K562 (cell line): ENCODE measurements around the gene USP28. TPM values are rescaled to one million over a fixed set of nuclear protein-coding genes. Genes with fewer than 3 reads are reported as not detected.

ENCODE experiments used
- ATAC-seq: fragments of 200-7000 bp; cut with Tn5 transposase; 3 replicates; pipeline ENCODE4 v1.9.1; 2020; ENCODE audit warnings: moderate library complexity
- BruUV-seq: library from RNA; stranded (reverse); fragments of 400-500 nt; replicated peaks from 2 replicates; lab custom pipeline; 2021; lab: Mats Ljungman, UMichigan
- CTCF ChIA-PET: fragments of 300-600 bp; formaldehyde crosslinking; extraction: SDS; loops from one replicate; lab custom pipeline; 2021; ENCODE audit warnings: low intra/inter-chr PET ratio; lab: Yijun Ruan, JAX
- POLR2A ChIA-PET: fragments of 300-600, 350-650 bp; sonication (Branson Sonifier 250); formaldehyde crosslinking; extraction: SDS; loops from one replicate; lab custom pipeline; 2021; ENCODE audit warnings: antibody characterized with exemption, inconsistent platforms; lab: Yijun Ruan, JAX
- DNase-seq, 4 experiments: peaks; one replicate each; pipeline versions ENCODE4 v3.0.0 to v3.0.0-alpha.2; 2011 to 2018; ENCODE audit warnings: low spot score in 3 of 4, mixed read lengths in 3 of 4; ENCODE audit errors: extremely low read depth in 1 of 4
- FAIRE-seq: peaks from 2 replicates; lab custom pipeline; 2011; peaks lifted over from hg19 to GRCh38; lab: Jason Lieb, UNC
- H2AFZ ChIP-seq: 2 replicates; pipeline ENCODE4 v1.6.0; 2011; ENCODE audit warnings: low read depth, low read length, control low read depth, inconsistent platforms
- H3K27ac ChIP-seq: fragments of 200-600 bp; 3 replicates; pipeline ENCODE4 v1.8.0; 2011; ENCODE audit warnings: low read depth, mild to moderate bottlenecking, control low read depth, inconsistent platforms, low read length, moderate library complexity, mixed read lengths; ENCODE audit errors: extremely low read depth
- H3K27me3 ChIP-seq, 2 experiments: fragments of 300-600 bp in 1 of 2; 2 replicates in 1 of 2; 3 replicates in 1 of 2; pipeline versions ENCODE4 v1.6.0 to v1.8.0; 2011; ENCODE audit warnings: inconsistent platforms in 2 of 2, low read length in 2 of 2, mild to moderate bottlenecking in 1 of 2, mixed read lengths in 1 of 2, moderate library complexity in 1 of 2; ENCODE audit not compliant: control insufficient read depth in 2 of 2, insufficient read depth in 2 of 2
- H3K36me3 ChIP-seq: fragments of 300-600 bp; 3 replicates; pipeline ENCODE4 v1.8.0; 2011; ENCODE audit warnings: mild to moderate bottlenecking, low read length, inconsistent platforms; ENCODE audit not compliant: control insufficient read depth, insufficient read depth
- H3K4me1 ChIP-seq, 2 experiments: fragments of 200-600 bp in 1 of 2; replicated peaks in 1 of 2; 2 replicates in 1 of 2; 3 replicates in 1 of 2; pipeline versions ENCODE4 v1.5.1 to v1.8.0; 2011; ENCODE audit warnings: inconsistent platforms in 2 of 2, low read length in 2 of 2, mild to moderate bottlenecking in 1 of 2, mixed read lengths in 1 of 2, moderate library complexity in 1 of 2; ENCODE audit not compliant: control insufficient read depth in 2 of 2, insufficient read depth in 2 of 2
- H3K4me2 ChIP-seq: 2 replicates; pipeline ENCODE4 v1.6.1; 2011; ENCODE audit warnings: low read length, control low read depth, inconsistent platforms, mixed read lengths; ENCODE audit not compliant: insufficient read depth
- H3K4me3 ChIP-seq: fragments of 200-600 bp; sonication (generic), shearing (Covaris generic); 2 replicates; pipeline ENCODE4 v1.5.1; 2016; ENCODE audit warnings: control low read depth, inconsistent platforms
- H3K79me2 ChIP-seq: fragments of 200-600 bp; 3 replicates; pipeline ENCODE4 v1.8.0; 2011; ENCODE audit warnings: low read length, inconsistent platforms; ENCODE audit not compliant: control insufficient read depth, insufficient read depth
- H3K9ac ChIP-seq, 2 experiments: 2 replicates each; pipeline versions ENCODE4 v1.6.0 to v1.6.1; 2011; ENCODE audit warnings: low read depth in 2 of 2, low read length in 2 of 2, control low read depth in 1 of 2, inconsistent platforms in 1 of 2, mild to moderate bottlenecking in 1 of 2, mixed read lengths in 1 of 2; ENCODE audit not compliant: insufficient read depth in 1 of 2
- H3K9me1 ChIP-seq: one replicate; pipeline ENCODE4 v1.6.0; 2011; ENCODE audit warnings: inconsistent platforms, mild to moderate bottlenecking, low read length, moderate library complexity; ENCODE audit not compliant: control insufficient read depth, insufficient read depth
- H3K9me3 ChIP-seq: replicated peaks from 2 replicates; pipeline ENCODE4 v1.5.1; 2011; ENCODE audit warnings: low read depth, low read length, inconsistent platforms; ENCODE audit not compliant: control insufficient read depth, insufficient read depth
- H4K20me1 ChIP-seq: replicated peaks from 2 replicates; pipeline ENCODE4 v1.6.1; 2011; ENCODE audit warnings: low read length, inconsistent platforms, mixed read lengths; ENCODE audit not compliant: control insufficient read depth, insufficient read depth
- MAFG ChIP-seq: fragments of 450-650 bp; conservative IDR thresholded peaks from 2 replicates; pipeline ENCODE4 v1.6.1; 2016; ENCODE audit warnings: missing genetic modification characterization, missing compliant biosample characterization
- SOX6 ChIP-seq: fragments of 450-650 bp; IDR thresholded peaks from 2 replicates; pipeline ENCODE4 v1.6.1; 2014; ENCODE audit warnings: mild to moderate bottlenecking
- SRSF9 ChIP-seq: fragments of 200-400 bp; formaldehyde crosslinking; IDR thresholded peaks from 2 replicates; pipeline ENCODE4 v1.6.1; 2017; ENCODE audit warnings: low read depth, low read length, borderline replicate concordance
- WGBS: fragments of 100-300 bp; shearing (Covaris generic); methylation state at CpG from one replicate; pipeline ENCODE4 v1.1.6; 2016; ENCODE audit warnings: low coverage, mixed read lengths; ENCODE audit not compliant: insufficient coverage; ENCODE audit errors: missing lambda C conversion rate; 5-methylcytosine and 5-hydroxymethylcytosine counted together
- in situ Hi-C: fragments of 300-500 bp; cut with MboI; formaldehyde crosslinking; loops from 4 replicates; pipeline ENCODE4 v1.15.0; 2018; ENCODE audit warnings: inconsistent platforms, mixed read lengths
- intact Hi-C: fragments of 100-400 bp; cut with micrococcal nuclease; formaldehyde crosslinking; loops from 2 replicates; pipeline ENCODE4 v1.14.2; 2022
- polyA plus RNA-seq, 8 experiments: library from polyadenylated mRNA; depleted of rRNA in 4 of 8; stranded (reverse) in 5 of 8; unstranded in 3 of 8; fragments of >200 nt; fragmentation: Nextera tagmentation in 2 of 8; fragmentation: Illumina TruSeq in 1 of 8; extraction: Ambion mirVana in 2 of 8; extraction: Trizol in 1 of 8; gene quantifications; 2 replicates each; pipeline versions ENCODE4 v1.2.1 to v1.2.3, GENCODE V29; 2011 to 2014; ENCODE audit warnings: inconsistent platforms in 1 of 8, missing spikeins in 1 of 8
- total RNA-seq, 7 experiments: library from RNA; depleted of rRNA in 6 of 7; stranded (reverse); fragments of >200 nt in 6 of 7; fragmentation: Illumina TruSeq in 2 of 7; extraction: Trizol in 2 of 7; gene quantifications; 2 replicates each; pipeline versions ENCODE4 v1.2.1 to v1.2.3, GENCODE V29; 2011 to 2021; ENCODE audit warnings: low replicate concordance in 1 of 7
- TF ChIP-seq, protein P1 (sequence below): fragments of 450-650 bp; IDR thresholded peaks from 2 replicates; pipeline ENCODE4 v1.6.1; 2018; ENCODE audit not compliant: partially characterized antibody
- TF ChIP-seq, protein P2 (sequence below), 3 experiments: fragments of 200-800 bp in 1 of 3; sonication (Bioruptor generic) in 1 of 3; sonication (generic) in 1 of 3; formaldehyde crosslinking in 1 of 3; IDR thresholded peaks; 2 replicates each; pipeline versions ENCODE4 v1.6.1 to v1.8.0; 2016 to 2022; ENCODE audit warnings: mild to moderate bottlenecking in 2 of 3, missing compliant biosample characterization in 2 of 3, missing genetic modification characterization in 2 of 3, missing genetic modification reagents in 1 of 3
- TF ChIP-seq, protein P3 (sequence below): sonication (generic); formaldehyde crosslinking; IDR thresholded peaks from 2 replicates; pipeline ENCODE4 v1.8.1; 2023; ENCODE audit warnings: mild to moderate bottlenecking, missing genetic modification reagents
- TF ChIP-seq, protein P4 (sequence below): sonication (generic); formaldehyde crosslinking; IDR thresholded peaks from 2 replicates; pipeline ENCODE4 v1.8.0; 2022; ENCODE audit warnings: mild to moderate bottlenecking, missing genetic modification reagents

Gene USP28
- total and polyA plus RNA-seq, 9 of the 15 experiments (the other 6 are each of a cell fraction or from before 2014, with no cell fraction given) = 3.7 to 42.7 (median 20.3) TPM

DNA sequence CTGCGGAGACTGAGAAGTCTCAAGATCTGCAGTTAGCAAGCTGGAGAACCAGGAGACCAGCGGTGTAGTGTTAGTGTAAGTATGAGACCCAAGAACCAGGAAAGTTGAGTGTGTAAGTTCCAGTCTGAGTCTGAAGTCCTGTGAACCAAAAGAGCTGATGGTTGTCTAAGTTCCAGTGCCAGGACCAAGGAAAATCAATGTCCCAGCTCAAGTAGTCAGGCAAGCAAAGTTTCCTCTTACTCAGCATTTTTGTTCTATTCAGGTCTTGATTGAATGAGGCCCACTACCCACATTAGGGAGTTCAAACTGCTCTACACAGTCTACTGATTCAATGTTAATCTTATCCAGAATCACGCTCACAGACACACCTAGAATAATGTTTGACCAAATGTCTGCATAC lies 11.0 kb downstream of the USP28 start:
- ChIA-PET CTCF (no interaction called here), POLR2A (interaction anchor here (0.8 to 1.7 kb wide), 2 partner anchors 9 to 11 kb away, joined by 3 to 6 read pairs; partner anchors contain the start of gene USP28)
- ATAC-seq = no peak
- H3K4me2 ChIP-seq = no peak overlapping the region
- in situ Hi-C loops (no loop called here), intact Hi-C loops (no loop called here)
- WGBS = 78% methylated on average over 3 of the region's 3 CpGs
- peaks cover 6% of the 10 kb centered on the region; the same call in 1 of the 3 replicates for H3K36me3 ChIP-seq
- H4K20me1 ChIP-seq = no peaks in the 10 kb centered on the region; the same call in 1 of the 2 replicates
- peaks cover 9% of the 10 kb centered on the region; the same call in 2 of the 3 replicates for H3K79me2 ChIP-seq
- no peak for FAIRE-seq
- no peak overlapping the region for H3K4me3 ChIP-seq
- no peaks in the 10 kb centered on the region for H3K9me3 ChIP-seq
- no peaks in the 10 kb centered on the region for H3K4me1 ChIP-seq
- no peak overlapping the region for H3K9ac ChIP-seq
- no peaks in the 10 kb centered on the region for H3K27me3 ChIP-seq
- DNase-seq = no peak
- H3K9me1 ChIP-seq = peaks cover 3% of the 10 kb centered on the region
- BruUV-seq = no TSS peak
- H3K27ac ChIP-seq = no peak overlapping the region
- H2AFZ ChIP-seq = no peak overlapping the region
- TF ChIP-seq SOX6 (no peak), SRSF9 (no peak), MAFG (tag) (peak; percentile 73)
- TF ChIP-seq, protein P1, sequence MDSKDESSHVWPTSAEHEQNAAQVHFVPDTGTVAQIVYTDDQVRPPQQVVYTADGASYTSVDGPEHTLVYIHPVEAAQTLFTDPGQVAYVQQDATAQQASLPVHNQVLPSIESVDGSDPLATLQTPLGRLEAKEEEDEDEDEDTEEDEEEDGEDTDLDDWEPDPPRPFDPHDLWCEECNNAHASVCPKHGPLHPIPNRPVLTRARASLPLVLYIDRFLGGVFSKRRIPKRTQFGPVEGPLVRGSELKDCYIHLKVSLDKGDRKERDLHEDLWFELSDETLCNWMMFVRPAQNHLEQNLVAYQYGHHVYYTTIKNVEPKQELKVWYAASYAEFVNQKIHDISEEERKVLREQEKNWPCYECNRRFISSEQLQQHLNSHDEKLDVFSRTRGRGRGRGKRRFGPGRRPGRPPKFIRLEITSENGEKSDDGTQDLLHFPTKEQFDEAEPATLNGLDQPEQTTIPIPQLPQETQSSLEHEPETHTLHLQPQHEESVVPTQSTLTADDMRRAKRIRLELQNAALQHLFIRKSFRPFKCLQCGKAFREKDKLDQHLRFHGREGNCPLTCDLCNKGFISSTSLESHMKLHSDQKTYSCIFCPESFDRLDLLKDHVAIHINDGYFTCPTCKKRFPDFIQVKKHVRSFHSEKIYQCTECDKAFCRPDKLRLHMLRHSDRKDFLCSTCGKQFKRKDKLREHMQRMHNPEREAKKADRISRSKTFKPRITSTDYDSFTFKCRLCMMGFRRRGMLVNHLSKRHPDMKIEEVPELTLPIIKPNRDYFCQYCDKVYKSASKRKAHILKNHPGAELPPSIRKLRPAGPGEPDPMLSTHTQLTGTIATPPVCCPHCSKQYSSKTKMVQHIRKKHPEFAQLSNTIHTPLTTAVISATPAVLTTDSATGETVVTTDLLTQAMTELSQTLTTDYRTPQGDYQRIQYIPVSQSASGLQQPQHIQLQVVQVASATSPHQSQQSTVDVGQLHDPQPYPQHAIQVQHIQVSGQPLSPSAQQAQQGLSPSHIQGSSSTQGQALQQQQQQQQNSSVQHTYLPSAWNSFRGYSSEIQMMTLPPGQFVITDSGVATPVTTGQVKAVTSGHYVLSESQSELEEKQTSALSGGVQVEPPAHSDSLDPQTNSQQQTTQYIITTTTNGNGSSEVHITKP = no peak
- TF ChIP-seq, protein P2, sequence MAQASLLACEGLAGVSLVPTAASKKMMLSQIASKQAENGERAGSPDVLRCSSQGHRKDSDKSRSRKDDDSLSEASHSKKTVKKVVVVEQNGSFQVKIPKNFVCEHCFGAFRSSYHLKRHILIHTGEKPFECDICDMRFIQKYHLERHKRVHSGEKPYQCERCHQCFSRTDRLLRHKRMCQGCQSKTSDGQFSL (CRISPR knock-in tag; IDR thresholded peaks at IDR 0.05) = no peak
- TF ChIP-seq, protein P2 (tag; IDR thresholded peaks at IDR 0.05) = no peak
- TF ChIP-seq, protein P3, sequence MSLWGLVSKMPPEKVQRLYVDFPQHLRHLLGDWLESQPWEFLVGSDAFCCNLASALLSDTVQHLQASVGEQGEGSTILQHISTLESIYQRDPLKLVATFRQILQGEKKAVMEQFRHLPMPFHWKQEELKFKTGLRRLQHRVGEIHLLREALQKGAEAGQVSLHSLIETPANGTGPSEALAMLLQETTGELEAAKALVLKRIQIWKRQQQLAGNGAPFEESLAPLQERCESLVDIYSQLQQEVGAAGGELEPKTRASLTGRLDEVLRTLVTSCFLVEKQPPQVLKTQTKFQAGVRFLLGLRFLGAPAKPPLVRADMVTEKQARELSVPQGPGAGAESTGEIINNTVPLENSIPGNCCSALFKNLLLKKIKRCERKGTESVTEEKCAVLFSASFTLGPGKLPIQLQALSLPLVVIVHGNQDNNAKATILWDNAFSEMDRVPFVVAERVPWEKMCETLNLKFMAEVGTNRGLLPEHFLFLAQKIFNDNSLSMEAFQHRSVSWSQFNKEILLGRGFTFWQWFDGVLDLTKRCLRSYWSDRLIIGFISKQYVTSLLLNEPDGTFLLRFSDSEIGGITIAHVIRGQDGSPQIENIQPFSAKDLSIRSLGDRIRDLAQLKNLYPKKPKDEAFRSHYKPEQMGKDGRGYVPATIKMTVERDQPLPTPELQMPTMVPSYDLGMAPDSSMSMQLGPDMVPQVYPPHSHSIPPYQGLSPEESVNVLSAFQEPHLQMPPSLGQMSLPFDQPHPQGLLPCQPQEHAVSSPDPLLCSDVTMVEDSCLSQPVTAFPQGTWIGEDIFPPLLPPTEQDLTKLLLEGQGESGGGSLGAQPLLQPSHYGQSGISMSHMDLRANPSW (CRISPR knock-in tag) = no peak
- TF ChIP-seq, protein P4, sequence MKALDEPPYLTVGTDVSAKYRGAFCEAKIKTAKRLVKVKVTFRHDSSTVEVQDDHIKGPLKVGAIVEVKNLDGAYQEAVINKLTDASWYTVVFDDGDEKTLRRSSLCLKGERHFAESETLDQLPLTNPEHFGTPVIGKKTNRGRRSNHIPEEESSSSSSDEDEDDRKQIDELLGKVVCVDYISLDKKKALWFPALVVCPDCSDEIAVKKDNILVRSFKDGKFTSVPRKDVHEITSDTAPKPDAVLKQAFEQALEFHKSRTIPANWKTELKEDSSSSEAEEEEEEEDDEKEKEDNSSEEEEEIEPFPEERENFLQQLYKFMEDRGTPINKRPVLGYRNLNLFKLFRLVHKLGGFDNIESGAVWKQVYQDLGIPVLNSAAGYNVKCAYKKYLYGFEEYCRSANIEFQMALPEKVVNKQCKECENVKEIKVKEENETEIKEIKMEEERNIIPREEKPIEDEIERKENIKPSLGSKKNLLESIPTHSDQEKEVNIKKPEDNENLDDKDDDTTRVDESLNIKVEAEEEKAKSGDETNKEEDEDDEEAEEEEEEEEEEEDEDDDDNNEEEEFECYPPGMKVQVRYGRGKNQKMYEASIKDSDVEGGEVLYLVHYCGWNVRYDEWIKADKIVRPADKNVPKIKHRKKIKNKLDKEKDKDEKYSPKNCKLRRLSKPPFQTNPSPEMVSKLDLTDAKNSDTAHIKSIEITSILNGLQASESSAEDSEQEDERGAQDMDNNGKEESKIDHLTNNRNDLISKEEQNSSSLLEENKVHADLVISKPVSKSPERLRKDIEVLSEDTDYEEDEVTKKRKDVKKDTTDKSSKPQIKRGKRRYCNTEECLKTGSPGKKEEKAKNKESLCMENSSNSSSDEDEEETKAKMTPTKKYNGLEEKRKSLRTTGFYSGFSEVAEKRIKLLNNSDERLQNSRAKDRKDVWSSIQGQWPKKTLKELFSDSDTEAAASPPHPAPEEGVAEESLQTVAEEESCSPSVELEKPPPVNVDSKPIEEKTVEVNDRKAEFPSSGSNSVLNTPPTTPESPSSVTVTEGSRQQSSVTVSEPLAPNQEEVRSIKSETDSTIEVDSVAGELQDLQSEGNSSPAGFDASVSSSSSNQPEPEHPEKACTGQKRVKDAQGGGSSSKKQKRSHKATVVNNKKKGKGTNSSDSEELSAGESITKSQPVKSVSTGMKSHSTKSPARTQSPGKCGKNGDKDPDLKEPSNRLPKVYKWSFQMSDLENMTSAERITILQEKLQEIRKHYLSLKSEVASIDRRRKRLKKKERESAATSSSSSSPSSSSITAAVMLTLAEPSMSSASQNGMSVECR (CRISPR knock-in tag) = no peak
